Epithelial cell of esophagus (primary cell): ENCODE measurements around the gene TIGD1.

Experiments
- DNase-seq: peaks from one replicate; pipeline ENCODE4 v3.0.0; 2010; ENCODE audit warnings: low read depth
- H3K4me3 ChIP-seq: 2 replicates; pipeline ENCODE4 v1.5.1; 2011; ENCODE audit warnings: mild to moderate bottlenecking, low read length, control low read depth
- TF ChIP-seq, protein P1 (sequence below): IDR thresholded peaks from 2 replicates; pipeline ENCODE4 v1.5.1; 2011; ENCODE audit warnings: low read depth, mild to moderate bottlenecking, low read length, control low read depth, inconsistent platforms; ENCODE audit not compliant: insufficient read depth; ENCODE audit errors: missing control alignments

Gene TIGD1

DNA sequence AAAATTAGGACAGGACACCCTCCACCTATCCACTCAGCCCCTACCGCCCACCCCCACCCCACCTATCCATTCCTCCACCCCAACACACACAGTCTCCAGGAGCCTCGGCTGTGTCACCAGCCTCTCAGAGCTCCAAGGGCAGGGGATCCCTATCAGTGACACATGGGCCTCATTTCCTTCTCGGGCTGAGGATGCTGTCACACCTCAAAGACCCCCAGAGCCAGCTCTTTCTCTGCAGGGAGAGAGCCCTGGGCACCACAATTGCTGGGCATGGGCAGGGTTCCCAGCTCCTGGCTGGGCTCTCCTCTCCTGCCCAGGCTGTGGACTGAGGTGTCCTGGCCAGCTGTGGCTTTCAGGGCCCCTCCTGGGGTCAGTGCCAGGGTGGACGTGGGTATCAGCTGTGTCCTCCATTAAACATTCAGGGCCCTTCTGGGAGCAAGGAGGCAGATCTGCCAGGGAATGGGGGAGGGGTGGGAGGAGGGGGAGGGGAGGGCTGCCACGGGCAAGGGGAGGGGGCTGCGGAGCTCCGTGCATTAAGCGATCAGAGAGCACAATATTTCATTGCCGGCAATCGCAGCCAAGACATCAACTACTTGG lies 48.5 kb downstream of the TIGD1 start:
- no peak overlapping the region for H3K4me3 ChIP-seq
- TF ChIP-seq, protein P1, sequence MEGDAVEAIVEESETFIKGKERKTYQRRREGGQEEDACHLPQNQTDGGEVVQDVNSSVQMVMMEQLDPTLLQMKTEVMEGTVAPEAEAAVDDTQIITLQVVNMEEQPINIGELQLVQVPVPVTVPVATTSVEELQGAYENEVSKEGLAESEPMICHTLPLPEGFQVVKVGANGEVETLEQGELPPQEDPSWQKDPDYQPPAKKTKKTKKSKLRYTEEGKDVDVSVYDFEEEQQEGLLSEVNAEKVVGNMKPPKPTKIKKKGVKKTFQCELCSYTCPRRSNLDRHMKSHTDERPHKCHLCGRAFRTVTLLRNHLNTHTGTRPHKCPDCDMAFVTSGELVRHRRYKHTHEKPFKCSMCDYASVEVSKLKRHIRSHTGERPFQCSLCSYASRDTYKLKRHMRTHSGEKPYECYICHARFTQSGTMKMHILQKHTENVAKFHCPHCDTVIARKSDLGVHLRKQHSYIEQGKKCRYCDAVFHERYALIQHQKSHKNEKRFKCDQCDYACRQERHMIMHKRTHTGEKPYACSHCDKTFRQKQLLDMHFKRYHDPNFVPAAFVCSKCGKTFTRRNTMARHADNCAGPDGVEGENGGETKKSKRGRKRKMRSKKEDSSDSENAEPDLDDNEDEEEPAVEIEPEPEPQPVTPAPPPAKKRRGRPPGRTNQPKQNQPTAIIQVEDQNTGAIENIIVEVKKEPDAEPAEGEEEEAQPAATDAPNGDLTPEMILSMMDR: no peak
- no peak for DNase-seq

DNA sequence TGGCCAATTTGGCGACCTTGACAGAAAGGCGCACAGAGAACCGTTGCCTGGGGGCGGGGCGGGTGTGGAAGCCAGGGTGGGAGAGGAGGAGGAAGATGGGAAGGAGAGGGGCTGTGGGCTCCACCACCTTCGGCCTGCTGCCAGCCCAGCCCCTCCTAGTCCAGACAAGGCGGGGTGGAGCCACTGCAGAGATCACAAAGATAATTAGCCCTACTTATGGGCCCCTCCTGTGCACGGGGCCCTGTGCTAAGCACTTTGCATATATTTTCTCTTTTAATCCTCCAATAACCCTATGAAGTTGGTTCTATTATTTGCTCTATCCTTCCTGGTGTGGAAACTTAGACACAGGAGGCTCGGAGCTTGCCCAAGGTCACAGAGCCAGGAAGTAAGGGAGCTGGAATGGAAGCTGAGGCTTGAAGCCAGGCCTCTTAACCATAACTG lies 49.0 kb downstream of the TIGD1 start:
- TF ChIP-seq, protein P1: no peak
- DNase-seq: no peak
- H3K4me3 ChIP-seq: no peak overlapping the region

DNA sequence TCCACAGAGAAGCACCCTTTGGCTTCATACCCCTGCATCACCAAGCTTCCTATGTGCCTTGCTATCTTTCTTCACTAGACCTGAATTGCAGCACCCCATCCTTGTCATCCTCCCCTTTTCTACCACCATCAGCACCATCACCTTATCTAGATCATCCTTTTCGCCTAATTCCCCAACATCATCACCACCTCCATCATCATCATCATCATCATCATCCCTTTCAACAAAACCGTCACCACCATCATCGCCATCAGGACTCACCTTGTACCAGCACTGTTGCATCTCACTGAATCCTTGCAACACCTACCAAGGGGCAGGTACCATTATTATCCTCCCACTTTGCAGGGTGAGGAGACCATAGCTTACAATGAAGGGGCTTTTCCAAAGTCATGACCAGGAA lies 51.9 kb downstream of the TIGD1 start:
- DNase-seq: no peak
- no peak overlapping the region for H3K4me3 ChIP-seq
- TF ChIP-seq, protein P1: no peak
